Activated B cell treated with CpG ODN at 0.5 μM for 24 hours (primary cell): Measurements from ENCODE around the gene GZF1. TPM values are rescaled to one million over a fixed set of nuclear protein-coding genes. Genes with fewer than 3 reads are reported as not detected.

ENCODE experiments used
- ATAC-seq: fragments of 200-7000 bp; cut with Tn5 transposase; one replicate; pipeline ENCODE4 v1.10.0; 2021; ENCODE audit warnings: low read depth, mild to moderate bottlenecking, moderate library complexity
- CTCF ChIA-PET: fragments of 350-600 bp; sonication (Branson Sonifier 250); formaldehyde crosslinking; loops from one replicate; lab custom pipeline; 2021; ENCODE audit warnings: antibody characterized with exemption; lab: Charles Lee
- POLR2A ChIA-PET: fragments of 350-600 bp; sonication (Branson Sonifier 250); formaldehyde crosslinking; loops from one replicate; lab custom pipeline; 2021; ENCODE audit warnings: antibody characterized with exemption; lab: Charles Lee
- DNase-seq: peaks from one replicate; pipeline ENCODE4 v3.0.0; 2022
- H3K27ac Mint-ChIP-seq: one replicate; pipeline ENCODE4 v1.8.0; 2020; ENCODE audit warnings: mixed read lengths
- H3K27me3 Mint-ChIP-seq: one replicate; pipeline ENCODE4 v1.8.0; 2021; ENCODE audit warnings: mixed read lengths
- H3K36me3 Mint-ChIP-seq: one replicate; pipeline ENCODE4 v1.8.0; 2021; ENCODE audit warnings: low read depth, mixed read lengths
- H3K4me1 Mint-ChIP-seq: one replicate; pipeline ENCODE4 v1.8.0; 2021; ENCODE audit warnings: mixed read lengths
- H3K4me3 Mint-ChIP-seq: one replicate; pipeline ENCODE4 v1.8.0; 2020; ENCODE audit warnings: mild to moderate bottlenecking, mixed read lengths
- H3K9me3 Mint-ChIP-seq: one replicate; pipeline ENCODE4 v1.8.0; 2020; ENCODE audit warnings: mixed read lengths
- intact Hi-C: fragments of 100-400 bp; cut with micrococcal nuclease; formaldehyde crosslinking; loops from one replicate; pipeline ENCODE4 v1.15.1; 2024
- total RNA-seq: library from RNA; stranded (reverse); gene quantifications from 2 replicates; pipeline ENCODE4 v1.2.3, GENCODE V29; 2022
- TF ChIP-seq, protein P1 (sequence below): fragments of 200-600 bp; IDR thresholded peaks from one replicate; pipeline ENCODE4 v1.8.0; 2022; ENCODE audit warnings: antibody characterized with exemption, mild to moderate bottlenecking

GZF1 gene
- total RNA-seq, 1 donor from 2014 or later: 13.3 TPM

DNA sequence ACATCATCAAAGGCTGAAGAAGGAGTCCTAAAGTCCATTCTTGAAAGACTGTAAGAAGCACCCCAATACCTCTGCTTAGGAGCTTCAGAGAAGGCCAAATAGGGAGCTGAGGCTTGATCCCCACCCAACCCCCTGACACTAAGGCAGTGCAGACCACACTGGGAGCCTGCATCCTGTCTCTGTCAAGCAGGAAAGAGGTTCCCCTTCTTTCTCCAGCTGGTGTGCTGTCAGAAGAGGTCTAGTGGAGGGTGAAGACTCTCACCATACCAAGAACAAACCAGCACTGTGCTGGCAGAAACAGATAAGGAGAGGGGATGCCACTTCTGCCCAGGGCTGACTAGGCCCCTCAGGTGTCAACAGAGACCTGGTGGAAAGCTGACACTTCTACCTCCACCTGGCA lies 19.9 kb downstream of the GZF1 start:
- TF ChIP-seq, protein P1, sequence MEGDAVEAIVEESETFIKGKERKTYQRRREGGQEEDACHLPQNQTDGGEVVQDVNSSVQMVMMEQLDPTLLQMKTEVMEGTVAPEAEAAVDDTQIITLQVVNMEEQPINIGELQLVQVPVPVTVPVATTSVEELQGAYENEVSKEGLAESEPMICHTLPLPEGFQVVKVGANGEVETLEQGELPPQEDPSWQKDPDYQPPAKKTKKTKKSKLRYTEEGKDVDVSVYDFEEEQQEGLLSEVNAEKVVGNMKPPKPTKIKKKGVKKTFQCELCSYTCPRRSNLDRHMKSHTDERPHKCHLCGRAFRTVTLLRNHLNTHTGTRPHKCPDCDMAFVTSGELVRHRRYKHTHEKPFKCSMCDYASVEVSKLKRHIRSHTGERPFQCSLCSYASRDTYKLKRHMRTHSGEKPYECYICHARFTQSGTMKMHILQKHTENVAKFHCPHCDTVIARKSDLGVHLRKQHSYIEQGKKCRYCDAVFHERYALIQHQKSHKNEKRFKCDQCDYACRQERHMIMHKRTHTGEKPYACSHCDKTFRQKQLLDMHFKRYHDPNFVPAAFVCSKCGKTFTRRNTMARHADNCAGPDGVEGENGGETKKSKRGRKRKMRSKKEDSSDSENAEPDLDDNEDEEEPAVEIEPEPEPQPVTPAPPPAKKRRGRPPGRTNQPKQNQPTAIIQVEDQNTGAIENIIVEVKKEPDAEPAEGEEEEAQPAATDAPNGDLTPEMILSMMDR: no peak
- CTCF ChIA-PET: no interaction called here
- H3K27ac Mint-ChIP-seq: no peak overlapping the region
- intact Hi-C loops: no loop called here
- no peaks in the 10 kb centered on the region for H3K27me3 Mint-ChIP-seq
- peaks cover 58% of the 10 kb centered on the region for H3K36me3 Mint-ChIP-seq
- ATAC-seq (no peak), DNase-seq (no peak)
- peaks cover 2% of the 10 kb centered on the region for H3K9me3 Mint-ChIP-seq
- no peaks in the 10 kb centered on the region for H3K4me1 Mint-ChIP-seq
- no peak overlapping the region for H3K4me3 Mint-ChIP-seq
- POLR2A ChIA-PET: no interaction called here

DNA sequence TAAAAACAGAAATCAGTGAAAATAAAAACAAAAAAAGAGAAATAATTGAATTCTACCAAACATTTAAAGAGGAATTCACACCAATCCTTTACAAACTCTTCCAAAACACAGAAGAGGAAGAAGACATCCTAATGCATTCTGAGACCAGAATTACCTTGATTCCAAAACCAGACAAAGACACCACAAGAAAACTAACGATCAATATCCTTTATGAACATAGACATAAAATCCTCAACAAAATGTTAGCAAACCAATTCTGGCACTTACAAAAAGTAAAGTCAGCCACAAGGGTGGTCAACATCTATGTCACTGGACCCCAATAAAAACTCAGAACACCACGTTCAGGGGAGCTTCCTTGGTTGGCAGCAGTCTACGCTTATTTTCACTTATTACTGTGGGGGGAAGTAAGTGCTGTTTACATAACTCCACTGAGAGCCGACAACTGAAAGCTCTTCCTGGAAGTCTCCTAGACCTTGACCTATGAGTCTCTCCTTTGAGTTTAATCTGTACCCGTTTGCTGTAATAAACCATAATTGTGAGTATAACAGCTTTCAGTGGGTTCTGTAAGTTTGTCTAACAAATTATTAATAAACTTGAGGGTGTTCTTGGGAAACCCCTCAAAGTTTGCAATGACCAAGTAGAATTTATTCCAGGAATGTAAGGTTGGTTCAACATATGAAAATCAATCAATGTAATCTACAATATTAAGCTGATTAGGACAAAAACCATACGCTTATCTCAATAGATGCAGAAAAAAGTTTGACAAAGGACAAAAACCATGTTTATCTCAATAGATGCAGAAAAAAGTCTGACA lies 24.5 kb downstream of the GZF1 start:
- TF ChIP-seq, protein P1: no peak
- peaks cover 2% of the 10 kb centered on the region for H3K9me3 Mint-ChIP-seq
- ATAC-seq (no peak), DNase-seq (no peak)
- ChIA-PET CTCF (no interaction called here), POLR2A (no interaction called here)
- intact Hi-C loops: no loop called here
- no peak overlapping the region for H3K4me3 Mint-ChIP-seq
- H3K36me3 Mint-ChIP-seq: peaks cover 62% of the 10 kb centered on the region
- no peaks in the 10 kb centered on the region for H3K4me1 Mint-ChIP-seq
- no peak overlapping the region for H3K27ac Mint-ChIP-seq
- H3K27me3 Mint-ChIP-seq: no peaks in the 10 kb centered on the region

DNA sequence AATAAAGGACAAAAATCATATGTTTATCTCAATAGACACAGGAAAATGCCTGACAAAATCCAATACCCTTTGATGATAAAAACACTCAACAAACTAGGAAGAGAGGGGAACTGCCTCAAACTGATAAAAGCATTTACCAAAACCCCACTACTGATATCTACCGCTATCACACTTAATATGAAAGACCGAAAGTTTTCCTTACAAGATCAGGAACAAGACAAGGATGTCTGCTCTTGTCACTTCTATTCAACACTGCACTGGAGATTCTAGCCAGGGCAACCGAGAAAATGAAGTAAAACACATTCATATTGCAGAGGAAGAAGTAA lies 25.1 kb downstream of the GZF1 start:
- TF ChIP-seq, protein P1: no peak
- POLR2A ChIA-PET: no interaction called here
- Mint-ChIP-seq H3K4me3 (no peak overlapping the region), H3K36me3 (peaks cover 66% of the 10 kb centered on the region), H3K27ac (no peak overlapping the region), H3K4me1 (peaks cover 4% of the 10 kb centered on the region), H3K27me3 (no peaks in the 10 kb centered on the region), H3K9me3 (peaks cover 2% of the 10 kb centered on the region)
- ATAC-seq (no peak), DNase-seq (no peak)
- CTCF ChIA-PET: no interaction called here
- intact Hi-C loops: no loop called here

DNA sequence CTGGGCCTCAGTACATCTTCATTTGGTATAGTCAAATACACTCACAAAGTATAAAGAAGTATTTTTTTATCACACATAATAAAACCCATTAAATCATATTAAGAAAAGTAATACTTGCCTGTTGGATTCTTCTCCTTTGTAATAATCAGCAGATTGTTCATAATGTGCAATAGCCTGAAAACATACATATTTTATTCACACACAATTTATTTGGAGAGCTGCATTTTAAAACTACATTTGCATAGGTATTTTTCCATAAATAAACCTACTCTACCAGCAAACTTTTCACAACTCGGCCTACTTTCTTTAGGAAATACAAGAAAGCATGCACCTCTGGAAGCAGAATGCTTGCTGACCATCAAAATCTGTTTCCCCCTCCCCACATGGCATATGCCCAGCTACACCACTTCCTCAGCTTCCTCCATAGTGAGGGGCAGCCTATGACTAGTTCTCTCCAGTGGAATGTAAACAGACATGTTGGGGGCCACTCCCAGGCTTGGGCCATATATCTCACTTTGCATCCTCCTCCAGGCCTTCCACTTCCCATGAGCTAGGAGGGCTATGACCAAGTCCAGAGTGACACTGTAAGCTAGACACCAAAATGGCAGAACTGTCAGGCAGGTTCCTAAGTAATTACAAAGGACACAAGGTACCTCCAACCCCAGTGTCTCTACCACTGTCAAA lies 28.3 kb downstream of the GZF1 start:
- Mint-ChIP-seq H3K36me3 (peaks cover 71% of the 10 kb centered on the region), H3K9me3 (no peaks in the 10 kb centered on the region), H3K4me1 (peaks cover 4% of the 10 kb centered on the region), H3K27ac (peak overlapping the region; percentile 20), H3K4me3 (no peak overlapping the region), H3K27me3 (no peaks in the 10 kb centered on the region)
- TF ChIP-seq, protein P1: no peak
- intact Hi-C loops: no loop called here
- ATAC-seq (no peak), DNase-seq (no peak)
- ChIA-PET POLR2A (interaction anchor here (0.6 to 0.9 kb wide), 2 partner anchors 8 to 40 kb away, joined by 3 read pairs; no protein-coding TSS in a partner anchor), CTCF (no interaction called here)

DNA sequence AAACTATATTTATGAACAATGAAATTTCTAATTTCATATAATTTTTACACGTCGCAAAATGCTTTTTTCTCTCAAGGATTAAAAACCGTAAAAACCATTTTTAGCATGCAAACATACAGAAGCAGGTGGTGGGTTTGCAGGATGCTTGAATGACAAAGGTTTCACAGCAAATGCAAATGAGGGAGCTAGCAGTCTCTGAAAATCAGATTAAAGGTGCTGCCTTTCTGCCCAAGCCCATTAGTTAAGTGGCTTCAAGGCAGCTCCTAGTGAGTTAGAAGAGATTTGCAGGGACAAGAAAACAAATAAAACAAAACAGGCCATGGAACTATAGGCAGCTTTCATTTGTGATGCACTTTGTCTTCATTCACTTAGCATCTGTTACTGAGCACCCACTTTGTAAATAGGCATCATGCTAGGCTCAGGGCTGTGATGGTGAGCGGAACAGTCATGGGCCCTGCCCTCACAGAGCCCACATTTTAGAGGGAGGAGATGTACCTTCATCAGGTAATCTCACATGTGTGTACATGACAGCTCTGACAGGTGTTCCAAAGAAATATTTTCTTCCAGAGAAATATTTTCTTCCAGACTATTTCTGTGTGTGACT lies 29.8 kb downstream of the GZF1 start:
- ChIA-PET POLR2A (no interaction called here), CTCF (no interaction called here)
- no peak overlapping the region for H3K27ac Mint-ChIP-seq
- no peak overlapping the region for H3K4me3 Mint-ChIP-seq
- H3K9me3 Mint-ChIP-seq: no peaks in the 10 kb centered on the region
- no peak for ATAC-seq
- no peaks in the 10 kb centered on the region for H3K27me3 Mint-ChIP-seq
- peaks cover 69% of the 10 kb centered on the region for H3K36me3 Mint-ChIP-seq
- H3K4me1 Mint-ChIP-seq: peaks cover 4% of the 10 kb centered on the region
- TF ChIP-seq, protein P1: no peak
- intact Hi-C loops: no loop called here
- DNase-seq: no peak
